Measurements from ENCODE around the gene CDKN2B. TPM values are rescaled to one million over a fixed set of nuclear protein-coding genes. Genes with fewer than 3 reads are reported as not detected.

Gene CDKN2B
- polyA plus RNA-seq, 2 of the 4 experiments (the other 2 are of a cell fraction), result not detected

GRCh38 chr9:21989440-21990189 lies 19.5 kb downstream of the CDKN2B start:
- Histone ChIP-seq H3K27ac (no peak overlapping the region), H3K4me2 (no peak overlapping the region), H3K9me3 (no peaks in the 10 kb centered on the region), H3K4me3 (no peak overlapping the region), H3K4me1 (no peaks in the 10 kb centered on the region)
- CTCF ChIA-PET, result no interaction called here
- FAIRE-seq (no peak), ATAC-seq (no peak), DNase-seq (ENCODE audit: low read depth in 1 of 2, low spot score in 1 of 2) (no peak)
- no peak for TF ChIP-seq RAD21 (conservative IDR thresholded peaks at IDR 0.05 in 1 of 2, IDR thresholded peaks at IDR 0.05 in 1 of 2)
- TF ChIP-seq CBX2 (IDR thresholded peaks at IDR 0.05; ENCODE audit: borderline replicate concordance, low read depth), result no peak
- TF ChIP-seq HOXA7 (CRISPR knock-in tag; IDR thresholded peaks at IDR 0.05), result no peak
- no peak for TF ChIP-seq POLR2AphosphoS2 (conservative IDR thresholded peaks at IDR 0.05; ENCODE audit: low read length)
- no peak for TF ChIP-seq RCOR1 (IDR thresholded peaks at IDR 0.05; ENCODE audit: low read depth, low read length)
- no peak for TF ChIP-seq HMGXB4 (CRISPR knock-in tag; IDR thresholded peaks at IDR 0.05; ENCODE audit: borderline replicate concordance)
- TF ChIP-seq GATA3 (IDR thresholded peaks at IDR 0.05; ENCODE audit: borderline replicate concordance), result no peak
- no peak for TF ChIP-seq CEBPB (IDR thresholded peaks at IDR 0.05)
- no peak for TF ChIP-seq PBX3 (IDR thresholded peaks at IDR 0.05)
- WGBS (ENCODE audit: missing lambda C conversion rate), result no CpG with 5 or more reads among the region's 35 CpGs
- POLR2A ChIA-PET, result no interaction called here

GRCh38 chr9:21988056-21988990 lies 20.8 kb downstream of the CDKN2B start:
- CTCF ChIA-PET, result no interaction called here
- no peak for DNase-seq (ENCODE audit: low read depth in 1 of 2, low spot score in 1 of 2)
- Histone ChIP-seq H3K4me3 (no peak overlapping the region), H3K4me2 (no peak overlapping the region), H3K4me1 (no peaks in the 10 kb centered on the region), H3K9me3 (no peaks in the 10 kb centered on the region), H3K27ac (no peak overlapping the region)
- FAIRE-seq, result no peak
- POLR2A ChIA-PET, result no interaction called here
- no CpG with 5 or more reads among the region's 9 CpGs for WGBS (ENCODE audit: missing lambda C conversion rate)
- TF ChIP-seq ZFP36 (IDR thresholded peaks at IDR 0.05; ENCODE audit: borderline replicate concordance, partially characterized antibody), result no peak
- no peak for TF ChIP-seq EHF (CRISPR knock-in tag; IDR thresholded peaks at IDR 0.05)
- no peak for TF ChIP-seq FOXS1 (CRISPR knock-in tag; IDR thresholded peaks at IDR 0.05)
- TF ChIP-seq KDM1A (IDR thresholded peaks at IDR 0.05; ENCODE audit: low read depth), result no peak
- no peak for TF ChIP-seq EP300 (IDR thresholded peaks at IDR 0.05)
- no peak for TF ChIP-seq POLR2A (IDR thresholded peaks at IDR 0.05; ENCODE audit: low read length)
- TF ChIP-seq FOSL2 (IDR thresholded peaks at IDR 0.05), result no peak
- TF ChIP-seq FOSL2 (CRISPR knock-in tag; IDR thresholded peaks at IDR 0.05), result no peak
- no peak for TF ChIP-seq ESRRA (IDR thresholded peaks at IDR 0.05; ENCODE audit: borderline replicate concordance, low read length)
- TF ChIP-seq RNF2 (IDR thresholded peaks at IDR 0.05; ENCODE audit: borderline replicate concordance, low read depth), result no peak
- no peak for TF ChIP-seq ZSCAN20 (CRISPR knock-in tag; IDR thresholded peaks at IDR 0.05)
- no peak for TF ChIP-seq HMGXB4 (CRISPR knock-in tag; IDR thresholded peaks at IDR 0.05; ENCODE audit: borderline replicate concordance)
- ATAC-seq, result no peak
